Measurements from ENCODE around the gene HMG20B.
"Not testable (repeated sequence)": the region's sequence is repeated elsewhere in the genome, so short reads cannot be mapped to it uniquely, and the experiment has no call there.

HMG20B gene

GRCh38 chr19:3572855-3573161 is at the start of gene HMG20B:
HMG20B (plus strand) TSS chr19:3572944; CDS start chr19:3573310, 366 bp downstream.
- DNase-seq = no peak

GRCh38 chr19:3523361-3524077 is 49.2 kb upstream of the HMG20B start:
- no peak for DNase-seq

- DNase-seq = no peak
Observed at GRCh38 chr19:3524078-3524842, 48.5 kb upstream of the HMG20B start.

GRCh38 chr19:3524904-3525451 is 47.8 kb upstream of the HMG20B start:
- DNase-seq = no peak

GRCh38 chr19:3526507-3527237 is 46.1 kb upstream of the HMG20B start:
- DNase-seq = no peak

GRCh38 chr19:3527238-3527910 is 45.4 kb upstream of the HMG20B start:
- DNase-seq = no peak

GRCh38 chr19:3528080-3528479 is 44.7 kb upstream of the HMG20B start:
- DNase-seq = no peak

- DNase-seq = no peak
Observed at GRCh38 chr19:3528539-3529211, 44.1 kb upstream of the HMG20B start.

GRCh38 chr19:3529299-3529698 is 43.4 kb upstream of the HMG20B start:
- not testable (repeated sequence) for DNase-seq

GRCh38 chr19:3530389-3530788 is 42.4 kb upstream of the HMG20B start:
- DNase-seq = no peak

- no peak for DNase-seq
Observed at GRCh38 chr19:3531716-3532115, 41.0 kb upstream of the HMG20B start.

- no peak for DNase-seq
Observed at GRCh38 chr19:3532154-3532786, 40.5 kb upstream of the HMG20B start.

GRCh38 chr19:3533033-3533432 is 39.7 kb upstream of the HMG20B start:
- DNase-seq = no peak

GRCh38 chr19:3533563-3534216 is 39.1 kb upstream of the HMG20B start:
- no peak for DNase-seq

- no peak for DNase-seq
Observed at GRCh38 chr19:3534375-3535234, 38.1 kb upstream of the HMG20B start.

- no peak for DNase-seq
Observed at GRCh38 chr19:3535235-3535535, 37.6 kb upstream of the HMG20B start.

GRCh38 chr19:3535563-3535965 is 37.2 kb upstream of the HMG20B start:
- DNase-seq = no peak

- no peak for DNase-seq
Observed at GRCh38 chr19:3535981-3536380, 36.8 kb upstream of the HMG20B start.

GRCh38 chr19:3536429-3537100 is 36.2 kb upstream of the HMG20B start:
- no peak for DNase-seq

- no peak for DNase-seq
Observed at GRCh38 chr19:3537101-3537437, 35.7 kb upstream of the HMG20B start.

Measured in activated T-cell treated with anti-CD3 and anti-CD28 coated beads, Interleukin-2, amount 50 U/mL, for 48 hours (primary cell).